HepG2 (cell line): ENCODE data around the gene ROMO1. TPM values are rescaled to one million over a fixed set of nuclear protein-coding genes. Genes with fewer than 3 reads are reported as not detected.

ENCODE experiments used
- ATF5 ChIP-seq: sonication (generic); formaldehyde crosslinking; IDR thresholded peaks from 2 replicates; pipeline ENCODE4 v1.4.0; 2020; ENCODE audit warnings: mild to moderate bottlenecking, low read depth, missing genetic modification reagents
- ELF3 ChIP-seq: IDR thresholded peaks from 2 replicates; pipeline ENCODE4 v1.6.1; 2016; ENCODE audit warnings: missing genetic modification reagents, missing compliant biosample characterization
- GATAD2A ChIP-seq: IDR thresholded peaks from 2 replicates; pipeline ENCODE4 v1.6.1; 2016
- HNF1A ChIP-seq, 2 experiments: sonication (generic) in 1 of 2; formaldehyde crosslinking in 1 of 2; IDR thresholded peaks; 2 replicates each; pipeline versions ENCODE4 v1.4.0 to v1.6.1; 2016 to 2020; ENCODE audit warnings: borderline replicate concordance in 1 of 2, low read depth in 1 of 2, mild to moderate bottlenecking in 1 of 2, missing genetic modification reagents in 1 of 2
- HOXA3 ChIP-seq: sonication (generic); formaldehyde crosslinking; IDR thresholded peaks from 2 replicates; pipeline ENCODE4 v1.5.0; 2020; ENCODE audit warnings: missing genetic modification reagents
- MAF1 ChIP-seq: sonication (generic); formaldehyde crosslinking; IDR thresholded peaks from 2 replicates; pipeline ENCODE4 v1.5.0; 2020; ENCODE audit warnings: missing genetic modification reagents, borderline replicate concordance
- MNT ChIP-seq: fragments of 450-650 bp; IDR thresholded peaks from 2 replicates; pipeline ENCODE4 v1.6.1; 2016
- SATB2 ChIP-seq: sonication (generic); formaldehyde crosslinking; IDR thresholded peaks from 2 replicates; pipeline ENCODE4 v1.5.0; 2020; ENCODE audit warnings: missing genetic modification reagents
- TFDP1 ChIP-seq: IDR thresholded peaks from 2 replicates; pipeline ENCODE4 v1.6.1; 2016; ENCODE audit warnings: missing compliant biosample characterization, missing genetic modification reagents, borderline replicate concordance
- ZFAT ChIP-seq: sonication (generic); formaldehyde crosslinking; conservative IDR thresholded peaks from 2 replicates; pipeline ENCODE4 v1.8.1; 2023; ENCODE audit warnings: missing genetic modification reagents, inconsistent platforms
- ZNF24 ChIP-seq: fragments of 450-650 bp; IDR thresholded peaks from 2 replicates; pipeline ENCODE4 v1.6.1; 2017; ENCODE audit warnings: antibody characterized with exemption, mild to moderate bottlenecking
- ZNF335 ChIP-seq: sonication (generic); formaldehyde crosslinking; IDR thresholded peaks from 2 replicates; pipeline ENCODE4 v1.4.0; 2020; ENCODE audit warnings: missing genetic modification reagents
- ZNF350 ChIP-seq: sonication (generic); formaldehyde crosslinking; IDR thresholded peaks from 2 replicates; pipeline ENCODE4 v1.4.0; 2020; ENCODE audit warnings: mild to moderate bottlenecking, low read depth, missing genetic modification reagents, borderline replicate concordance
- ZNF460 ChIP-seq: sonication (generic); formaldehyde crosslinking; IDR thresholded peaks from 2 replicates; pipeline ENCODE4 v1.5.1; 2020; ENCODE audit warnings: missing genetic modification reagents, mild to moderate bottlenecking, borderline replicate concordance
- ZNF619 ChIP-seq: sonication (generic); formaldehyde crosslinking; IDR thresholded peaks from 2 replicates; pipeline ENCODE4 v1.4.0; 2020; ENCODE audit warnings: mild to moderate bottlenecking, missing genetic modification reagents
- polyA plus RNA-seq, 8 experiments: library from polyadenylated mRNA; depleted of rRNA in 3 of 8; stranded (reverse) in 7 of 8; unstranded in 1 of 8; fragments of >200 nt; fragmentation: Illumina TruSeq in 4 of 8; extraction: Trizol in 4 of 8; gene quantifications; 2 replicates each; pipeline versions ENCODE4 v1.2.1 to v1.2.3, GENCODE V29; 2011 to 2016; ENCODE audit warnings: low read depth in 4 of 8, missing spikeins in 1 of 8, mixed read lengths in 1 of 8; ENCODE audit not compliant: insufficient read depth in 1 of 8
- total RNA-seq, 5 experiments: library from RNA; depleted of rRNA; stranded (reverse); fragments of >200 nt; fragmentation: Illumina TruSeq; extraction: Trizol; gene quantifications; 2 replicates each; pipeline ENCODE4 v1.2.3, GENCODE V29; 2016; ENCODE audit warnings: low read depth in 1 of 5

The ROMO1 gene
- total and polyA plus RNA-seq, 2 of the 13 experiments (the other 11 are each of a cell fraction or from before 2014, with no cell fraction given), result 636 to 755 TPM

- TF ChIP-seq TFDP1 (CRISPR knock-in tag) (peak; percentile 39; the same call in 1 of the 2 replicates), MAF1 (no peak), ZFAT (CRISPR knock-in tag) (no peak), SATB2 (CRISPR knock-in tag) (0 out of 2 replicates have a peak, but pooled peaks have one; percentile 13), ELF3 (no peak), GATAD2A (CRISPR knock-in tag) (peak; percentile 36; the same call in 1 of the 2 replicates), MNT (peak; percentile 16; the same call in 1 of the 2 replicates), ZNF24 (peak; percentile 6; the same call in 1 of the 2 replicates), ZNF460 (CRISPR knock-in tag) (0 out of 2 replicates have a peak, but pooled peaks have one; percentile 53), HNF1A (IDR thresholded peaks at IDR 0.05; ENCODE audit: low read depth) (no peak), HNF1A (CRISPR knock-in tag; IDR thresholded peaks at IDR 0.05; ENCODE audit: borderline replicate concordance) (peak; percentile 25; the same call in 1 of the 2 replicates), HOXA3 (CRISPR knock-in tag) (no peak), ZNF619 (0 out of 2 replicates have a peak, but pooled peaks have one; percentile 16), ATF5 (CRISPR knock-in tag) (peak; percentile 20; the same call in 1 of the 2 replicates), ZNF335 (CRISPR knock-in tag) (peak; percentile 1; the same call in 1 of the 2 replicates), ZNF350 (CRISPR knock-in tag) (no peak)
These were observed 693 bp upstream of the ROMO1 start (continued) for GRCh38 chr20:35698298-35699126.
